GM23338 (cell line): ENCODE results near the gene POLR1A. TPM values are rescaled to one million over a fixed set of nuclear protein-coding genes. Genes with fewer than 3 reads are reported as not detected.

Experiments
- ATAC-seq: fragments of 200-7000 bp; cut with Tn5 transposase; 3 replicates; pipeline ENCODE4 v1.9.1; 2020
- DNase-seq: peaks from one replicate; pipeline ENCODE4 v3.0.0-alpha.2; 2015; ENCODE audit warnings: low spot score
- H2AFZ ChIP-seq: fragments of 200-600 bp; sonication (generic); 2 replicates; pipeline ENCODE4 v1.8.0; 2016; ENCODE audit warnings: antibody characterized with exemption, mild to moderate bottlenecking, moderate library complexity
- H3F3A ChIP-seq: fragments of 200-600 bp; sonication (generic); replicated peaks from 2 replicates; pipeline ENCODE4 v1.8.0; 2017; ENCODE audit warnings: antibody characterized with exemption, mixed run types, low read depth
- H3K27ac ChIP-seq: fragments of 200-600 bp; sonication (generic); 2 replicates; pipeline ENCODE4 v1.6.1; 2016; ENCODE audit warnings: low read depth
- H3K27me3 ChIP-seq: fragments of 200-600 bp; sonication (generic); 2 replicates; pipeline ENCODE4 v1.8.0; 2016; ENCODE audit warnings: mild to moderate bottlenecking, mixed run types, moderate library complexity; ENCODE audit not compliant: insufficient read depth
- H3K36me3 ChIP-seq: fragments of 200-600 bp; sonication (generic); 2 replicates; pipeline ENCODE4 v1.8.0; 2016; ENCODE audit warnings: mild to moderate bottlenecking; ENCODE audit not compliant: insufficient read depth
- H3K4me1 ChIP-seq: fragments of 200-600 bp; sonication (generic); 2 replicates; pipeline ENCODE4 v1.8.0; 2016; ENCODE audit warnings: mild to moderate bottlenecking, moderate library complexity; ENCODE audit not compliant: insufficient read depth
- H3K4me2 ChIP-seq: fragments of 200-600 bp; sonication (generic); 2 replicates; pipeline ENCODE4 v1.7.1; 2017; ENCODE audit warnings: mixed run types
- H3K4me3 ChIP-seq: fragments of 200-600 bp; sonication (generic); 2 replicates; pipeline ENCODE4 v1.6.1; 2016; ENCODE audit warnings: mixed run types
- H3K79me2 ChIP-seq: fragments of 200-600 bp; sonication (generic); replicated peaks from 2 replicates; pipeline ENCODE4 v1.8.0; 2017; ENCODE audit warnings: mild to moderate bottlenecking; ENCODE audit not compliant: insufficient read depth
- H3K9me2 ChIP-seq: fragments of 200-600 bp; sonication (generic); 2 replicates; pipeline ENCODE4 v1.8.0; 2017; ENCODE audit not compliant: insufficient read depth
- H4K20me1 ChIP-seq: fragments of 200-600 bp; sonication (generic); replicated peaks from 2 replicates; pipeline ENCODE4 v1.8.0; 2017; ENCODE audit warnings: mild to moderate bottlenecking; ENCODE audit not compliant: insufficient read depth
- H3K27ac Mint-ChIP-seq: 2 replicates; pipeline ENCODE4 v1.8.0; 2020; ENCODE audit warnings: inconsistent platforms, mild to moderate bottlenecking, moderate library complexity, mixed read lengths
- H3K27me3 Mint-ChIP-seq: 3 replicates; pipeline ENCODE4 v1.8.0; 2022; ENCODE audit warnings: low read depth, mild to moderate bottlenecking, moderate library complexity, mixed read lengths, inconsistent platforms; ENCODE audit not compliant: insufficient read depth, poor library complexity
- H3K36me3 Mint-ChIP-seq: 3 replicates; pipeline ENCODE4 v1.8.0; 2021; ENCODE audit warnings: low read depth, mild to moderate bottlenecking, inconsistent platforms, moderate library complexity, mixed read lengths
- H3K4me1 Mint-ChIP-seq: 3 replicates; pipeline ENCODE4 v1.8.0; 2020; ENCODE audit warnings: mild to moderate bottlenecking, inconsistent platforms, mixed read lengths
- H3K4me3 Mint-ChIP-seq: 3 replicates; pipeline ENCODE4 v1.8.0; 2021; ENCODE audit warnings: moderate library complexity, mild to moderate bottlenecking, inconsistent platforms, mixed read lengths
- H3K9me3 Mint-ChIP-seq: 3 replicates; pipeline ENCODE4 v1.8.0; 2020; ENCODE audit warnings: moderate library complexity, mild to moderate bottlenecking, inconsistent platforms, mixed read lengths
- CREB1 ChIP-seq: fragments of 250-450 bp; sonication (Bioruptor Pico); IDR thresholded peaks from 2 replicates; pipeline ENCODE4 v1.5.0; 2020; ENCODE audit warnings: low read depth, mild to moderate bottlenecking, moderate library complexity
- CTCF ChIP-seq, 2 experiments: fragments of 200-600 bp in 1 of 2; sonication (generic) in 1 of 2; conservative IDR thresholded peaks; 2 replicates each; pipeline versions ENCODE4 v1.5.1 to v1.6.1; 2016 to 2017; ENCODE audit warnings: antibody characterized with exemption in 2 of 2, low read depth in 2 of 2, mild to moderate bottlenecking in 2 of 2, moderate library complexity in 1 of 2
- ETS1 ChIP-seq: IDR thresholded peaks from 2 replicates; pipeline ENCODE4 v1.6.1; 2016; ENCODE audit warnings: antibody characterized with exemption
- EZH2 ChIP-seq: fragments of 200-600 bp; sonication (generic); IDR thresholded peaks from one replicate; pipeline ENCODE4 v1.8.0; 2017; ENCODE audit warnings: antibody characterized with exemption, mild to moderate bottlenecking, low read depth; ENCODE audit not compliant: unreplicated experiment
- EZH2phosphoT487 ChIP-seq: fragments of 200-600 bp; sonication (generic); IDR thresholded peaks from one replicate; pipeline ENCODE4 v1.8.1; 2018; ENCODE audit warnings: antibody characterized with exemption; ENCODE audit not compliant: unreplicated experiment
- JUNB ChIP-seq: IDR thresholded peaks from one replicate; pipeline ENCODE4 v1.6.1; 2016; ENCODE audit warnings: antibody characterized with exemption; ENCODE audit not compliant: unreplicated experiment
- NANOG ChIP-seq: IDR thresholded peaks from 2 replicates; pipeline ENCODE4 v1.6.1; 2016; ENCODE audit warnings: antibody characterized with exemption, borderline replicate concordance
- POLR2AphosphoS5 ChIP-seq: IDR thresholded peaks from 2 replicates; pipeline ENCODE4 v1.6.1; 2016; ENCODE audit warnings: antibody characterized with exemption, low read depth
- REST ChIP-seq: IDR thresholded peaks from one replicate; pipeline ENCODE4 v1.6.1; 2018; ENCODE audit warnings: antibody characterized with exemption; ENCODE audit not compliant: unreplicated experiment
- STAT1 ChIP-seq: IDR thresholded peaks from one replicate; pipeline ENCODE4 v1.6.1; 2016; ENCODE audit warnings: antibody characterized with exemption; ENCODE audit not compliant: unreplicated experiment
- ZNF114 ChIP-seq: fragments of 250-450 bp; sonication (Bioruptor Pico); IDR thresholded peaks from 2 replicates; pipeline ENCODE4 v1.5.0; 2020; ENCODE audit warnings: mild to moderate bottlenecking, moderate library complexity
- ZNF331 ChIP-seq: fragments of 250-450 bp; sonication (Bioruptor Pico); IDR thresholded peaks from 2 replicates; pipeline ENCODE4 v1.5.0; 2020; ENCODE audit warnings: low read depth, mild to moderate bottlenecking, moderate library complexity
- ZNF462 ChIP-seq: fragments of 250-450 bp; sonication (Bioruptor Pico); IDR thresholded peaks from 2 replicates; pipeline ENCODE4 v1.5.0; 2020; ENCODE audit warnings: mild to moderate bottlenecking, moderate library complexity
- polyA plus RNA-seq: library from polyadenylated mRNA; unstranded; fragments of >200 nt; fragmentation: Nextera tagmentation; extraction: Ambion mirVana; gene quantifications from 2 replicates; pipeline ENCODE4 v1.2.1, GENCODE V29; 2016
- total RNA-seq: library from RNA; depleted of rRNA; stranded (reverse); fragments of >200 nt; shearing (Covaris generic); gene quantifications from 2 replicates; pipeline ENCODE4 v1.2.3, GENCODE V29; 2014

Gene POLR1A
- total and polyA plus RNA-seq, 2 experiments from 2014 or later, result 13.8 to 43.2 TPM

GRCh38 chr2:86074256-86074655, 31.4 kb downstream of the POLR1A start:
- H3K27ac ChIP-seq, result no peak overlapping the region
- DNase-seq, result no peak
- H3K27ac Mint-ChIP-seq, result no peak overlapping the region
- ATAC-seq, result no peak
- H3K4me2 ChIP-seq, result no peak overlapping the region
- no peak overlapping the region for H3K4me3 Mint-ChIP-seq
- no peaks in the 10 kb centered on the region for H3F3A ChIP-seq
- no peaks in the 10 kb centered on the region for H3K4me1 ChIP-seq
- H3K27me3 Mint-ChIP-seq, result peaks cover 3% of the 10 kb centered on the region
- H2AFZ ChIP-seq, result no peak overlapping the region
- no peaks in the 10 kb centered on the region for H3K9me3 Mint-ChIP-seq
- H3K4me1 Mint-ChIP-seq, result no peaks in the 10 kb centered on the region
- H4K20me1 ChIP-seq, result peaks cover 10% of the 10 kb centered on the region
- H3K27me3 ChIP-seq, result no peaks in the 10 kb centered on the region
- no peaks in the 10 kb centered on the region for H3K79me2 ChIP-seq
- TF ChIP-seq REST (no peak), EZH2 (no peak), NANOG (no peak), ZNF114 (CRISPR knock-in tag) (no peak), ZNF462 (CRISPR knock-in tag) (no peak), ETS1 (no peak), CTCF (conservative IDR thresholded peaks at IDR 0.05; ENCODE audit: low read depth in 2 of 2) (no peak), STAT1 (no peak), JUNB (no peak), ZNF331 (no peak), EZH2phosphoT487 (no peak), POLR2AphosphoS5 (no peak), CREB1 (CRISPR knock-in tag) (no peak)
- H3K36me3 ChIP-seq, result peaks cover 55% of the 10 kb centered on the region
- H3K9me2 ChIP-seq, result no peaks in the 10 kb centered on the region
- no peak overlapping the region for H3K4me3 ChIP-seq
- H3K36me3 Mint-ChIP-seq, result peaks cover 91% of the 10 kb centered on the region
